NOMO-1 treated with DMSO at 0.1 percent for 48 hours (cell line): Measurements from ENCODE around the gene STX1B.
"Not testable (repeated sequence)": the region's sequence is repeated elsewhere in the genome, so short reads cannot be mapped to it uniquely, and the experiment has no call there.

Experiments
- DNase-seq: peaks from one replicate; lab custom pipeline; 2025; ENCODE audit not compliant: unreplicated experiment; lab: John Stamatoyannopoulos, UW

STX1B gene

GRCh38 chr16:30953511-30954124 lies 56.8 kb downstream of the STX1B start:
- DNase-seq: peak; percentile 75

GRCh38 chr16:30953111-30953510 lies 57.3 kb downstream of the STX1B start:
- no peak for DNase-seq

- no peak for DNase-seq
These were observed 58.7 kb downstream of the STX1B start for GRCh38 chr16:30951750-30952149.

- no peak for DNase-seq
These were observed 59.2 kb downstream of the STX1B start for GRCh38 chr16:30951193-30951592.

- DNase-seq: no peak
These were observed 59.8 kb downstream of the STX1B start for GRCh38 chr16:30950516-30951065.

GRCh38 chr16:30949650-30950515 lies 60.6 kb downstream of the STX1B start:
- DNase-seq: peak; percentile 35

- DNase-seq: peak; percentile 74
These were observed 61.5 kb downstream of the STX1B start, which contains the start of gene ORAI3 for GRCh38 chr16:30948667-30949649. Gene ORAI3 (plus strand): TSS chr16:30949068. CDS start chr16:30949290, 222 bp downstream.

- no peak for DNase-seq
These were observed 62.4 kb downstream of the STX1B start for GRCh38 chr16:30947859-30948666.

GRCh38 chr16:30947541-30947858 lies 62.9 kb downstream of the STX1B start:
- DNase-seq: no peak

- DNase-seq: no peak
These were observed 63.5 kb downstream of the STX1B start for GRCh38 chr16:30946671-30947540.

- DNase-seq: no peak
These were observed 66.1 kb downstream of the STX1B start for GRCh38 chr16:30944352-30944751.

GRCh38 chr16:30942426-30942806 lies 68.0 kb downstream of the STX1B start:
- DNase-seq: no peak

GRCh38 chr16:30941600-30942425 lies 68.6 kb downstream of the STX1B start:
- peak; percentile 65 for DNase-seq

- not testable (repeated sequence) for DNase-seq
These were observed 70.9 kb downstream of the STX1B start for GRCh38 chr16:30939571-30939970.
